A673 (cell line): ENCODE results near the gene RPS21.

Source experiments
- CTCF ChIP-seq: fragments of 300-800, 200-600 bp; sonication (generic); conservative IDR thresholded peaks from 2 replicates; pipeline ENCODE4 v1.5.1; 2017; ENCODE audit warnings: low read depth, mild to moderate bottlenecking, antibody characterized with exemption, low read length, moderate library complexity, mixed read lengths
- EZH2 ChIP-seq: fragments of 200-600 bp; sonication (generic); IDR thresholded peaks from 2 replicates; pipeline ENCODE4 v1.6.1; 2017; ENCODE audit warnings: borderline replicate concordance, low read depth, mild to moderate bottlenecking, mixed read lengths, antibody characterized with exemption, low read length; ENCODE audit not compliant: poor library complexity, severe bottlenecking

GRCh38 chr20:62368976-62369814 lies 17.7 kb upstream of the RPS21 start:
- peak; percentile 36; the same call in 1 of the 2 replicates for TF ChIP-seq CTCF
- no peak for TF ChIP-seq EZH2
